K562 (cell line): ENCODE results near the gene ENPP7. TPM values are rescaled to one million over a fixed set of nuclear protein-coding genes. Genes with fewer than 3 reads are reported as not detected.

Experiments used
- ATAC-seq: fragments of 200-7000 bp; cut with Tn5 transposase; 3 replicates; pipeline ENCODE4 v1.9.1; 2020; ENCODE audit warnings: moderate library complexity
- BruUV-seq: library from RNA; stranded (reverse); fragments of 400-500 nt; replicated peaks from 2 replicates; lab custom pipeline; 2021; lab: Mats Ljungman, UMichigan
- CTCF ChIA-PET: fragments of 300-600 bp; formaldehyde crosslinking; extraction: SDS; loops from one replicate; lab custom pipeline; 2021; ENCODE audit warnings: low intra/inter-chr PET ratio; lab: Yijun Ruan, JAX
- POLR2A ChIA-PET: fragments of 300-600, 350-650 bp; sonication (Branson Sonifier 250); formaldehyde crosslinking; extraction: SDS; loops from one replicate; lab custom pipeline; 2021; ENCODE audit warnings: antibody characterized with exemption, inconsistent platforms; lab: Yijun Ruan, JAX
- DNase-seq, 4 experiments: peaks; one replicate each; pipeline versions ENCODE4 v3.0.0 to v3.0.0-alpha.2; 2011 to 2018; ENCODE audit warnings: low spot score in 3 of 4, mixed read lengths in 3 of 4; ENCODE audit errors: extremely low read depth in 1 of 4
- FAIRE-seq: peaks from 2 replicates; lab custom pipeline; 2011; peaks lifted over from hg19 to GRCh38; lab: Jason Lieb, UNC
- H2AFZ ChIP-seq: 2 replicates; pipeline ENCODE4 v1.6.0; 2011; ENCODE audit warnings: low read depth, low read length, control low read depth, inconsistent platforms
- H3K27ac ChIP-seq: fragments of 200-600 bp; 3 replicates; pipeline ENCODE4 v1.8.0; 2011; ENCODE audit warnings: low read depth, mild to moderate bottlenecking, control low read depth, inconsistent platforms, low read length, moderate library complexity, mixed read lengths; ENCODE audit errors: extremely low read depth
- H3K27me3 ChIP-seq, 2 experiments: fragments of 300-600 bp in 1 of 2; 2 replicates in 1 of 2; 3 replicates in 1 of 2; pipeline versions ENCODE4 v1.6.0 to v1.8.0; 2011; ENCODE audit warnings: inconsistent platforms in 2 of 2, low read length in 2 of 2, mild to moderate bottlenecking in 1 of 2, mixed read lengths in 1 of 2, moderate library complexity in 1 of 2; ENCODE audit not compliant: control insufficient read depth in 2 of 2, insufficient read depth in 2 of 2
- H3K36me3 ChIP-seq: fragments of 300-600 bp; 3 replicates; pipeline ENCODE4 v1.8.0; 2011; ENCODE audit warnings: mild to moderate bottlenecking, low read length, inconsistent platforms; ENCODE audit not compliant: control insufficient read depth, insufficient read depth
- H3K4me1 ChIP-seq, 2 experiments: fragments of 200-600 bp in 1 of 2; replicated peaks in 1 of 2; 2 replicates in 1 of 2; 3 replicates in 1 of 2; pipeline versions ENCODE4 v1.5.1 to v1.8.0; 2011; ENCODE audit warnings: inconsistent platforms in 2 of 2, low read length in 2 of 2, mild to moderate bottlenecking in 1 of 2, mixed read lengths in 1 of 2, moderate library complexity in 1 of 2; ENCODE audit not compliant: control insufficient read depth in 2 of 2, insufficient read depth in 2 of 2
- H3K4me2 ChIP-seq: 2 replicates; pipeline ENCODE4 v1.6.1; 2011; ENCODE audit warnings: low read length, control low read depth, inconsistent platforms, mixed read lengths; ENCODE audit not compliant: insufficient read depth
- H3K4me3 ChIP-seq: fragments of 200-600 bp; sonication (generic), shearing (Covaris generic); 2 replicates; pipeline ENCODE4 v1.5.1; 2016; ENCODE audit warnings: control low read depth, inconsistent platforms
- H3K79me2 ChIP-seq: fragments of 200-600 bp; 3 replicates; pipeline ENCODE4 v1.8.0; 2011; ENCODE audit warnings: low read length, inconsistent platforms; ENCODE audit not compliant: control insufficient read depth, insufficient read depth
- H3K9ac ChIP-seq, 2 experiments: 2 replicates each; pipeline versions ENCODE4 v1.6.0 to v1.6.1; 2011; ENCODE audit warnings: low read depth in 2 of 2, low read length in 2 of 2, control low read depth in 1 of 2, inconsistent platforms in 1 of 2, mild to moderate bottlenecking in 1 of 2, mixed read lengths in 1 of 2; ENCODE audit not compliant: insufficient read depth in 1 of 2
- H3K9me1 ChIP-seq: one replicate; pipeline ENCODE4 v1.6.0; 2011; ENCODE audit warnings: inconsistent platforms, mild to moderate bottlenecking, low read length, moderate library complexity; ENCODE audit not compliant: control insufficient read depth, insufficient read depth
- H3K9me3 ChIP-seq: replicated peaks from 2 replicates; pipeline ENCODE4 v1.5.1; 2011; ENCODE audit warnings: low read depth, low read length, inconsistent platforms; ENCODE audit not compliant: control insufficient read depth, insufficient read depth
- H4K20me1 ChIP-seq: replicated peaks from 2 replicates; pipeline ENCODE4 v1.6.1; 2011; ENCODE audit warnings: low read length, inconsistent platforms, mixed read lengths; ENCODE audit not compliant: control insufficient read depth, insufficient read depth
- FOXJ2 ChIP-seq: fragments of 200-800 bp; sonication (Bioruptor generic); IDR thresholded peaks from 2 replicates; pipeline ENCODE4 v1.6.1; 2016; ENCODE audit warnings: missing genetic modification characterization, missing compliant biosample characterization
- KDM1A ChIP-seq, 2 experiments: fragments of 450-650 bp; IDR thresholded peaks; 2 replicates each; pipeline ENCODE4 v1.6.1; 2016; ENCODE audit warnings: mild to moderate bottlenecking in 2 of 2
- NCOA1 ChIP-seq: fragments of 450-650 bp; IDR thresholded peaks from 2 replicates; pipeline ENCODE4 v1.6.1; 2016; ENCODE audit warnings: low read depth
- NFIX ChIP-seq: fragments of 250-450 bp; sonication (Bioruptor Pico); IDR thresholded peaks from 2 replicates; pipeline ENCODE4 v1.4.0; 2020; ENCODE audit warnings: low read depth, mild to moderate bottlenecking, moderate library complexity
- NR3C1 ChIP-seq: sonication (generic); formaldehyde crosslinking; IDR thresholded peaks from 2 replicates; pipeline ENCODE4 v1.8.1; 2022; ENCODE audit warnings: missing genetic modification reagents
- RFX1 ChIP-seq: fragments of 450-650 bp; IDR thresholded peaks from 2 replicates; pipeline ENCODE4 v1.6.1; 2016; ENCODE audit warnings: mild to moderate bottlenecking, moderate library complexity
- ZFP30 ChIP-seq: fragments of 250-450 bp; sonication (Bioruptor Pico); IDR thresholded peaks from 2 replicates; pipeline ENCODE4 v1.8.0; 2022; ENCODE audit warnings: moderate library complexity, mild to moderate bottlenecking, inconsistent platforms, borderline replicate concordance
- WGBS: fragments of 100-300 bp; shearing (Covaris generic); methylation state at CpG from one replicate; pipeline ENCODE4 v1.1.6; 2016; ENCODE audit warnings: low coverage, mixed read lengths; ENCODE audit not compliant: insufficient coverage; ENCODE audit errors: missing lambda C conversion rate; 5-methylcytosine and 5-hydroxymethylcytosine counted together
- in situ Hi-C: fragments of 300-500 bp; cut with MboI; formaldehyde crosslinking; loops from 4 replicates; pipeline ENCODE4 v1.15.0; 2018; ENCODE audit warnings: inconsistent platforms, mixed read lengths
- intact Hi-C: fragments of 100-400 bp; cut with micrococcal nuclease; formaldehyde crosslinking; loops from 2 replicates; pipeline ENCODE4 v1.14.2; 2022
- polyA plus RNA-seq, 8 experiments: library from polyadenylated mRNA; depleted of rRNA in 4 of 8; stranded (reverse) in 5 of 8; unstranded in 3 of 8; fragments of >200 nt; fragmentation: Nextera tagmentation in 2 of 8; fragmentation: Illumina TruSeq in 1 of 8; extraction: Ambion mirVana in 2 of 8; extraction: Trizol in 1 of 8; gene quantifications; 2 replicates each; pipeline versions ENCODE4 v1.2.1 to v1.2.3, GENCODE V29; 2011 to 2014; ENCODE audit warnings: inconsistent platforms in 1 of 8, missing spikeins in 1 of 8
- total RNA-seq, 7 experiments: library from RNA; depleted of rRNA in 6 of 7; stranded (reverse); fragments of >200 nt in 6 of 7; fragmentation: Illumina TruSeq in 2 of 7; extraction: Trizol in 2 of 7; gene quantifications; 2 replicates each; pipeline versions ENCODE4 v1.2.1 to v1.2.3, GENCODE V29; 2011 to 2021; ENCODE audit warnings: low replicate concordance in 1 of 7
- TF ChIP-seq, protein P1 (sequence below): sonication (generic); formaldehyde crosslinking; IDR thresholded peaks from 2 replicates; pipeline ENCODE4 v1.8.0; 2022; ENCODE audit warnings: missing genetic modification reagents, mild to moderate bottlenecking, moderate library complexity, borderline replicate concordance
- TF ChIP-seq, protein P2 (sequence below): fragments of 200-800 bp; sonication (Bioruptor generic); IDR thresholded peaks from 2 replicates; pipeline ENCODE4 v1.6.1; 2016; ENCODE audit warnings: missing genetic modification characterization, missing compliant biosample characterization
- TF ChIP-seq, protein P3 (sequence below): sonication (generic); formaldehyde crosslinking; IDR thresholded peaks from 2 replicates; pipeline ENCODE4 v1.9.0; 2022; ENCODE audit warnings: mild to moderate bottlenecking, missing genetic modification reagents

Gene ENPP7
- total and polyA plus RNA-seq, 9 of the 15 experiments (the other 6 are each of a cell fraction or from before 2014, with no cell fraction given) = not detected

DNA sequence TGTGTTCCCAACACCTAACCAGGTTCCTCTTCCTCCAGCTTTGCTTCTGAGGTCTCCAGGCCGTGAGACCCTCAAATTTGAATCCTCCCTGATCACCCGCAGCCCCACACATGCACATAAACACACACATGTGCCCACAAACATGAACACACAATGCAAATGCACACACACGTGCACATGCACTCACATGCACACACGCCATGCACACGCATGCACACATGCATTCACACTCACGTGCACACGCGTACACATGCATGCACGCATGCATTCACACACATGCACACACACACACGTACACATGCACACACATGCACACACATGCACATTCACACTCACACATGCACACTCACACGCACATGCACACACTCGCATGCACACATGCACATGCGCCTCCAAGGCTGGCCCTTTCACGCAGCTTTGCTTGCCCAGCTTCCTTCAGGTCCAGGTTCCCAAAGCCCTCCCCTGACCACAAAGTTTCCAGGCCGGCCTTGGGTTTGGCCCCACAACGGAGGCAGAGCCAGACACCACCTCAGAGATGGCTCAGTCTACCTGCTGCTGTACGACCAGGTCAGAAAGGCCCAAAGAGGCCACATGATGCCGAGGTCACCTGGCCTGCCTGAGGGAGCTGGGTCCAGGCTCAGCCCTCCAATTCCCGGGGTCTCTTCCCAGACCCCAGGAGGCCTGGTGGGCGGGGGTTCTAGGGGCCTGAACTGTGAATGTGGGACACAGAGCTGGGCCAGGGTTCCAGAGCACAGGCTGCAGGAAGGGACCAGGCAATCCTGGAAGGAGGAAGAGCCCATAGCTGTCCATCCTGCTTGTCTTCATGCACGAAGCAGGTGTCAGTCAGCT is 39.5 kb upstream of the ENPP7 start:
- H2AFZ ChIP-seq = no peak overlapping the region
- H4K20me1 ChIP-seq = peaks cover under 1% of the 10 kb centered on the region
- ChIA-PET CTCF (no interaction called here), POLR2A (interaction anchor here (0.6 to 0.7 kb wide), 2 partner anchors 10 to 26 kb away, joined by 4 read pairs; no protein-coding TSS in a partner anchor)
- intact Hi-C loops = no loop called here
- H3K4me1 ChIP-seq = peaks cover 0 to 3% of the 10 kb centered on the region in 2 experiments; a peak in 1 of 5 replicates
- 9% methylated on average over 21 of the region's 21 CpGs for WGBS
- peaks cover 3% of the 10 kb centered on the region for H3K9me1 ChIP-seq
- H3K9me3 ChIP-seq = no peaks in the 10 kb centered on the region
- H3K27ac ChIP-seq = no peak overlapping the region
- BruUV-seq = no TSS peak
- in situ Hi-C loops = no loop called here
- FAIRE-seq = no peak
- H3K27me3 ChIP-seq = peaks cover 49 to 73% of the 10 kb centered on the region in 2 experiments
- no peak for ATAC-seq
- H3K79me2 ChIP-seq = no peaks in the 10 kb centered on the region
- no peak overlapping the region for H3K9ac ChIP-seq
- no peaks in the 10 kb centered on the region for H3K36me3 ChIP-seq
- H3K4me3 ChIP-seq = no peak overlapping the region
- no peak overlapping the region for H3K4me2 ChIP-seq
- DNase-seq = no peak
- TF ChIP-seq, protein P1, sequence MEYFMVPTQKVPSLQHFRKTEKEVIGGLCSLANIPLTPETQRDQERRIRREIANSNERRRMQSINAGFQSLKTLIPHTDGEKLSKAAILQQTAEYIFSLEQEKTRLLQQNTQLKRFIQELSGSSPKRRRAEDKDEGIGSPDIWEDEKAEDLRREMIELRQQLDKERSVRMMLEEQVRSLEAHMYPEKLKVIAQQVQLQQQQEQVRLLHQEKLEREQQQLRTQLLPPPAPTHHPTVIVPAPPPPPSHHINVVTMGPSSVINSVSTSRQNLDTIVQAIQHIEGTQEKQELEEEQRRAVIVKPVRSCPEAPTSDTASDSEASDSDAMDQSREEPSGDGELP = no peak
- TF ChIP-seq, protein P2, sequence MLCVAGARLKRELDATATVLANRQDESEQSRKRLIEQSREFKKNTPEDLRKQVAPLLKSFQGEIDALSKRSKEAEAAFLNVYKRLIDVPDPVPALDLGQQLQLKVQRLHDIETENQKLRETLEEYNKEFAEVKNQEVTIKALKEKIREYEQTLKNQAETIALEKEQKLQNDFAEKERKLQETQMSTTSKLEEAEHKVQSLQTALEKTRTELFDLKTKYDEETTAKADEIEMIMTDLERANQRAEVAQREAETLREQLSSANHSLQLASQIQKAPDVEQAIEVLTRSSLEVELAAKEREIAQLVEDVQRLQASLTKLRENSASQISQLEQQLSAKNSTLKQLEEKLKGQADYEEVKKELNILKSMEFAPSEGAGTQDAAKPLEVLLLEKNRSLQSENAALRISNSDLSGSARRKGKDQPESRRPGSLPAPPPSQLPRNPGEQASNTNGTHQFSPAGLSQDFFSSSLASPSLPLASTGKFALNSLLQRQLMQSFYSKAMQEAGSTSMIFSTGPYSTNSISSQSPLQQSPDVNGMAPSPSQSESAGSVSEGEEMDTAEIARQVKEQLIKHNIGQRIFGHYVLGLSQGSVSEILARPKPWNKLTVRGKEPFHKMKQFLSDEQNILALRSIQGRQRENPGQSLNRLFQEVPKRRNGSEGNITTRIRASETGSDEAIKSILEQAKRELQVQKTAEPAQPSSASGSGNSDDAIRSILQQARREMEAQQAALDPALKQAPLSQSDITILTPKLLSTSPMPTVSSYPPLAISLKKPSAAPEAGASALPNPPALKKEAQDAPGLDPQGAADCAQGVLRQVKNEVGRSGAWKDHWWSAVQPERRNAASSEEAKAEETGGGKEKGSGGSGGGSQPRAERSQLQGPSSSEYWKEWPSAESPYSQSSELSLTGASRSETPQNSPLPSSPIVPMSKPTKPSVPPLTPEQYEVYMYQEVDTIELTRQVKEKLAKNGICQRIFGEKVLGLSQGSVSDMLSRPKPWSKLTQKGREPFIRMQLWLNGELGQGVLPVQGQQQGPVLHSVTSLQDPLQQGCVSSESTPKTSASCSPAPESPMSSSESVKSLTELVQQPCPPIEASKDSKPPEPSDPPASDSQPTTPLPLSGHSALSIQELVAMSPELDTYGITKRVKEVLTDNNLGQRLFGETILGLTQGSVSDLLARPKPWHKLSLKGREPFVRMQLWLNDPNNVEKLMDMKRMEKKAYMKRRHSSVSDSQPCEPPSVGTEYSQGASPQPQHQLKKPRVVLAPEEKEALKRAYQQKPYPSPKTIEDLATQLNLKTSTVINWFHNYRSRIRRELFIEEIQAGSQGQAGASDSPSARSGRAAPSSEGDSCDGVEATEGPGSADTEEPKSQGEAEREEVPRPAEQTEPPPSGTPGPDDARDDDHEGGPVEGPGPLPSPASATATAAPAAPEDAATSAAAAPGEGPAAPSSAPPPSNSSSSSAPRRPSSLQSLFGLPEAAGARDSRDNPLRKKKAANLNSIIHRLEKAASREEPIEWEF = no peak
- TF ChIP-seq KDM1A (IDR thresholded peaks at IDR 0.05) = peak in 1 of 2 experiments; percentile 68; a peak in 1 of 4 replicates
- no peak for TF ChIP-seq NCOA1
- no peak for TF ChIP-seq FOXJ2 (tag)
- TF ChIP-seq RFX1 = no peak
- no peak for TF ChIP-seq NR3C1 (CRISPR knock-in tag)
- no peak for TF ChIP-seq NFIX (CRISPR knock-in tag)
- TF ChIP-seq, protein P3, sequence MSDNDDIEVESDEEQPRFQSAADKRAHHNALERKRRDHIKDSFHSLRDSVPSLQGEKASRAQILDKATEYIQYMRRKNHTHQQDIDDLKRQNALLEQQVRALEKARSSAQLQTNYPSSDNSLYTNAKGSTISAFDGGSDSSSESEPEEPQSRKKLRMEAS (CRISPR knock-in tag) = peak; percentile 10; the same call in 1 of the 2 replicates
- TF ChIP-seq ZFP30 = no peak
